Endothelial cell of umbilical vein (primary cell): Measurements from ENCODE around the gene UNC119. TPM values are rescaled to one million over a fixed set of nuclear protein-coding genes. Genes with fewer than 3 reads are reported as not detected.
A peak's percentile ranks its signal among the peaks of the same experiment; 100 is the strongest.
"Not testable (repeated sequence)": the region's sequence is repeated elsewhere in the genome, so short reads cannot be mapped to it uniquely, and the experiment has no call there.

Source experiments
- BruUV-seq: library from RNA; stranded (reverse); fragments of 400-500 nt; replicated peaks from 2 replicates; lab custom pipeline; 2021; lab: Mats Ljungman, UMichigan
- CTCF ChIA-PET: fragments of 300-600, 350-600 bp; sonication (Branson Sonifier 250); formaldehyde crosslinking; loops from one replicate; lab custom pipeline; 2021; ENCODE audit warnings: antibody characterized with exemption, inconsistent platforms; lab: Charles Lee
- POLR2A ChIA-PET: fragments of 300-600, 350-600 bp; sonication (Branson Sonifier 250); formaldehyde crosslinking; loops from one replicate; lab custom pipeline; 2021; ENCODE audit warnings: antibody characterized with exemption, inconsistent platforms; lab: Charles Lee
- DNase-seq: peaks from one replicate; pipeline ENCODE4 v3.0.0-alpha.2; 2011; ENCODE audit warnings: low read depth, low spot score
- FAIRE-seq: peaks from 2 replicates; lab custom pipeline; 2011; peaks lifted over from hg19 to GRCh38; lab: Jason Lieb, UNC
- H2AFZ ChIP-seq: 2 replicates; pipeline ENCODE4 v1.6.0; 2012; ENCODE audit warnings: low read depth, low read length, control low read depth, inconsistent platforms
- H3K27ac ChIP-seq: 2 replicates; pipeline ENCODE4 v1.5.1; 2011; ENCODE audit warnings: low read depth, mild to moderate bottlenecking, control low read depth, low read length, moderate library complexity; ENCODE audit not compliant: insufficient read depth
- H3K27me3 ChIP-seq, 2 experiments: 2 replicates each; pipeline versions ENCODE4 v1.6.0 to v1.6.1; 2011; ENCODE audit warnings: low read length in 2 of 2, mixed read lengths in 1 of 2; ENCODE audit not compliant: control insufficient read depth in 2 of 2, insufficient read depth in 2 of 2
- H3K36me3 ChIP-seq, 2 experiments: 2 replicates in 1 of 2; 3 replicates in 1 of 2; pipeline ENCODE4 v1.5.1; 2011; ENCODE audit warnings: low read length in 2 of 2, mild to moderate bottlenecking in 1 of 2, moderate library complexity in 1 of 2; ENCODE audit not compliant: control insufficient read depth in 2 of 2, insufficient read depth in 2 of 2; ENCODE audit errors: extremely low read depth in 1 of 2
- H3K4me1 ChIP-seq: 3 replicates; pipeline ENCODE4 v1.5.1; 2011; ENCODE audit warnings: mild to moderate bottlenecking, low read length; ENCODE audit not compliant: control insufficient read depth, insufficient read depth; ENCODE audit errors: extremely low read depth
- H3K4me2 ChIP-seq: 2 replicates; pipeline ENCODE4 v1.6.1; 2011; ENCODE audit warnings: low read length, control low read depth, mixed read lengths; ENCODE audit not compliant: insufficient read depth
- H3K4me3 ChIP-seq, 3 experiments: fragments of 200-600 bp in 1 of 3; sonication (generic), shearing (Covaris generic) in 1 of 3; replicated peaks in 1 of 3; 2 replicates each; pipeline ENCODE4 v1.5.1; 2011 to 2016; ENCODE audit warnings: control low read depth in 3 of 3, low read length in 3 of 3, mild to moderate bottlenecking in 2 of 3, inconsistent platforms in 1 of 3, low read depth in 1 of 3, moderate library complexity in 1 of 3; ENCODE audit not compliant: insufficient read depth in 1 of 3
- H3K79me2 ChIP-seq: 2 replicates; pipeline ENCODE4 v1.6.0; 2012; ENCODE audit warnings: low read length, inconsistent platforms; ENCODE audit not compliant: control insufficient read depth, insufficient read depth
- H3K9ac ChIP-seq: replicated peaks from 2 replicates; pipeline ENCODE3; 2011; ENCODE audit warnings: low read length, control low read depth; ENCODE audit not compliant: insufficient read depth; ENCODE audit errors: extremely low read depth
- H3K9me1 ChIP-seq: replicated peaks from 3 replicates; pipeline ENCODE4 v1.6.0; 2011; ENCODE audit warnings: mild to moderate bottlenecking, low read length; ENCODE audit not compliant: control insufficient read depth, insufficient read depth; ENCODE audit errors: extremely low read depth
- H3K9me3 ChIP-seq: replicated peaks from 2 replicates; pipeline ENCODE4 v1.5.1; 2012; ENCODE audit warnings: low read length, inconsistent platforms; ENCODE audit not compliant: control insufficient read depth, insufficient read depth
- H4K20me1 ChIP-seq: replicated peaks from 2 replicates; pipeline ENCODE3; 2011; ENCODE audit warnings: mild to moderate bottlenecking, low read length; ENCODE audit not compliant: control insufficient read depth, insufficient read depth; ENCODE audit errors: extremely low read depth
- EZH2 ChIP-seq: IDR thresholded peaks from 2 replicates; pipeline ENCODE4 v1.6.1; 2012; ENCODE audit warnings: borderline replicate concordance, low read depth, mild to moderate bottlenecking, moderate library complexity, low read length, inconsistent platforms; ENCODE audit not compliant: severe bottlenecking
- FOS ChIP-seq: IDR thresholded peaks from 2 replicates; pipeline ENCODE4 v1.6.1; 2011; ENCODE audit warnings: mild to moderate bottlenecking, low read length, moderate library complexity, borderline replicate concordance; ENCODE audit not compliant: insufficient read depth
- GATA2 ChIP-seq: IDR thresholded peaks from 2 replicates; pipeline ENCODE4 v1.7.0; 2011; ENCODE audit warnings: low read depth, mild to moderate bottlenecking, moderate library complexity, mixed read lengths, low read length; ENCODE audit not compliant: insufficient read length, insufficient read depth
- JUN ChIP-seq: IDR thresholded peaks from 2 replicates; pipeline ENCODE4 v1.6.1; 2011; ENCODE audit warnings: borderline replicate concordance, low read depth; ENCODE audit not compliant: insufficient read length, insufficient read depth
- MYC ChIP-seq: IDR thresholded peaks from one replicate; pipeline ENCODE4 v1.6.1; 2011; ENCODE audit warnings: mild to moderate bottlenecking, low read depth, low read length
- POLR2A ChIP-seq: IDR thresholded peaks from 2 replicates; pipeline ENCODE4 v1.6.1; 2012; ENCODE audit warnings: low read depth, mild to moderate bottlenecking, control low read depth, low read length
- POLR2AphosphoS5 ChIP-seq: IDR thresholded peaks from 2 replicates; pipeline ENCODE4 v1.6.1; 2012; ENCODE audit warnings: low read depth, mild to moderate bottlenecking, control low read depth, low read length, moderate library complexity; ENCODE audit not compliant: insufficient read depth
- dilution Hi-C: fragments of 300-500 bp; cut with MboI; formaldehyde crosslinking; loops from one replicate; pipeline ENCODE4 v1.15.0; 2019; ENCODE audit warnings: low sequenced_read_pairs; ENCODE audit not compliant: extremely low pct_ligation_motif_present
- intact Hi-C: fragments of 100-400 bp; cut with micrococcal nuclease; formaldehyde crosslinking; loops from one replicate; pipeline ENCODE4 v1.10.0; 2022
- polyA plus RNA-seq, 4 experiments: library from polyadenylated mRNA; depleted of rRNA in 3 of 4; stranded (reverse) in 3 of 4; unstranded in 1 of 4; fragments of >200 nt; gene quantifications; 2 replicates each; pipeline versions ENCODE4 v1.2.1 to v1.2.3, GENCODE V29; 2011 to 2012; ENCODE audit warnings: missing spikeins in 1 of 4
- total RNA-seq: library from RNA; stranded (reverse); gene quantifications from 2 replicates; pipeline ENCODE4 v1.2.3, GENCODE V29; 2021
- TF ChIP-seq, protein P1 (sequence below): IDR thresholded peaks from 2 replicates; pipeline ENCODE4 v1.6.1; 2011; ENCODE audit not compliant: insufficient read depth, insufficient read length
- TF ChIP-seq, protein P2 (sequence below), 2 donors: IDR thresholded peaks; 1 replicate in 1 of 2; 2 replicates in 1 of 2; pipeline ENCODE4 v1.5.1; 2011; ENCODE audit warnings: low read length in 2 of 2, mild to moderate bottlenecking in 2 of 2, moderate library complexity in 2 of 2, control low read depth in 1 of 2, inconsistent platforms in 1 of 2, low read depth in 1 of 2; ENCODE audit not compliant: insufficient read depth in 1 of 2; ENCODE audit errors: extremely low read depth in 1 of 2

UNC119 gene
- total and polyA plus RNA-seq, 2 donors (not counting 3 experiments of a cell fraction or from before 2014, with no cell fraction given) = 26.3 to 67.8 TPM

DNA sequence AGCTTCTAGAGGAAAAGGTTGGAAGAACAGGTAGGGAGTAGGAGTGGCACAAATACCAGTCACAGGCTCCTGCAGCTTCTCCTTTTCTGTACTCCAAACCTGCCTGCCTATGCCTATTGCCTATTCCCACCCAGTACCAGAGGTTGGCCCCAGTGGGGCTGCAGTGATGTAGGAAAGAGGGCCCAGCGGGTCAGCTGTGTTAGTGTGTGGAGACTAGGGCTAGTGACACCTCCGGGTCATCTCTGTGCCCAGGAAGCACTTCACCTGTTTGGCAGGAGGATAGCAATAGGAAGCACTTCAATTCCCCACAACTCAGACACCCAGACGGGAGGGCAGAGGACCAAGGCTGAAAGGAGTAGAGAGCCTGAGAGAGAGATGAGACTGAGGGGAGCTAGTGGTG lies 23.6 kb upstream of the UNC119 start:
- H3K27me3 ChIP-seq, POLR2A ChIA-PET, H3K4me1 ChIP-seq, H3K4me2 ChIP-seq, CTCF ChIA-PET, BruUV-seq, H3K36me3 ChIP-seq, H3K9me3 ChIP-seq, H3K79me2 ChIP-seq, H3K4me3 ChIP-seq, H3K27ac ChIP-seq, H2AFZ ChIP-seq, H3K9me1 ChIP-seq, H4K20me1 ChIP-seq, DNase-seq, dilution Hi-C loops, H3K9ac ChIP-seq: not testable (repeated sequence)
- FAIRE-seq = peak; percentile 77
- intact Hi-C loops = loop anchor here (2.0 kb wide), 1 partner anchor 23 kb away; the partner anchor contains the start of gene SPAG5

DNA sequence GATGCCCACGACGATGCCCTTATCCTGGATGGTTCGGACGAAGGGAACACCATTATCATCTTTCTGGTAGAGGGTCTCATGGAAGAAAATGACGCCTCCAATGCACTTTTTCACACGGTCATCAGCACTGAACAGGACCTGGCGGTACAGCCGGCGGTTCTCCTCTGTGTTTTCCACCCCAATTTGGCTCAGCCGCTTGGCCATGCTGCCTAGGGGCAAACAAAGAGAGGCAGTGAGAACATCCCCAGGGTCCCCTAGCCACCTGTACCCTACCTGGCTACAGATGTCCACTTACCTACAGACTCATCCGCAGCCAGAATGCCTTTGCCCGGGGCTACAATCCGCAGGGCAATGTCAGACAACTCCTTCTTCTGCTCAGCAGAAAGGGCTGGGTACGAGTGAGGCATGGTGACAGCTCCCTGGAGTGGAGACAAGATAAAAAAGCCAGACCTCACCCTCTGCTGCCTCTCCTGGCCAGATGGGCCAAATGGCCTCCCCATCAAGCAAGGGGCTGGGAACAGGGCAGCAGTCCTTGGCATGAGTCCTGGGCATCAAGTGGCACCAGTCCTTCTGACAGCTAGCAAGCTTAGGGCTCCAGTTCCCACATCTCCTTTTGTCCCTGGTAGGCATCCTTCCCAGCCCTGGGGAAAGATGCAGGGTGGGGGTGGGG lies 22.8 kb upstream of the UNC119 start:
- dilution Hi-C loops = no loop called here
- no peak for FAIRE-seq
- intact Hi-C loops = no loop called here

More for the DNA sequence above, 22.8 kb upstream of the UNC119 start:
- POLR2A ChIA-PET = interaction anchor here (0.5 kb wide), 1 partner anchor 292 kb away, joined by 5 read pairs; no protein-coding TSS in a partner anchor
- no peak for DNase-seq
- H3K9me3 ChIP-seq = no peaks in the 10 kb centered on the region
- H3K27me3 ChIP-seq = no peaks in the 10 kb centered on the region
- CTCF ChIA-PET = no interaction called here
- H3K4me1 ChIP-seq = peaks cover 10% of the 10 kb centered on the region
- H4K20me1 ChIP-seq = no peaks in the 10 kb centered on the region
- no peak overlapping the region for H3K4me3 ChIP-seq
- H3K27ac ChIP-seq = no peak overlapping the region
- H3K79me2 ChIP-seq = peaks cover 6% of the 10 kb centered on the region
- H3K9ac ChIP-seq = no peak overlapping the region
- no peak overlapping the region for H3K4me2 ChIP-seq
- no peak for TF ChIP-seq JUN
- TF ChIP-seq, protein P1, sequence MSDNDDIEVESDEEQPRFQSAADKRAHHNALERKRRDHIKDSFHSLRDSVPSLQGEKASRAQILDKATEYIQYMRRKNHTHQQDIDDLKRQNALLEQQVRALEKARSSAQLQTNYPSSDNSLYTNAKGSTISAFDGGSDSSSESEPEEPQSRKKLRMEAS = no peak
- TF ChIP-seq FOS = no peak
- TF ChIP-seq POLR2A = no peak
- TF ChIP-seq, protein P2, sequence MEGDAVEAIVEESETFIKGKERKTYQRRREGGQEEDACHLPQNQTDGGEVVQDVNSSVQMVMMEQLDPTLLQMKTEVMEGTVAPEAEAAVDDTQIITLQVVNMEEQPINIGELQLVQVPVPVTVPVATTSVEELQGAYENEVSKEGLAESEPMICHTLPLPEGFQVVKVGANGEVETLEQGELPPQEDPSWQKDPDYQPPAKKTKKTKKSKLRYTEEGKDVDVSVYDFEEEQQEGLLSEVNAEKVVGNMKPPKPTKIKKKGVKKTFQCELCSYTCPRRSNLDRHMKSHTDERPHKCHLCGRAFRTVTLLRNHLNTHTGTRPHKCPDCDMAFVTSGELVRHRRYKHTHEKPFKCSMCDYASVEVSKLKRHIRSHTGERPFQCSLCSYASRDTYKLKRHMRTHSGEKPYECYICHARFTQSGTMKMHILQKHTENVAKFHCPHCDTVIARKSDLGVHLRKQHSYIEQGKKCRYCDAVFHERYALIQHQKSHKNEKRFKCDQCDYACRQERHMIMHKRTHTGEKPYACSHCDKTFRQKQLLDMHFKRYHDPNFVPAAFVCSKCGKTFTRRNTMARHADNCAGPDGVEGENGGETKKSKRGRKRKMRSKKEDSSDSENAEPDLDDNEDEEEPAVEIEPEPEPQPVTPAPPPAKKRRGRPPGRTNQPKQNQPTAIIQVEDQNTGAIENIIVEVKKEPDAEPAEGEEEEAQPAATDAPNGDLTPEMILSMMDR (IDR thresholded peaks at IDR 0.05; ENCODE audit: extremely low read depth in 1 of 2, insufficient read depth in 1 of 2, low read depth in 1 of 2, low read length in 2 of 2) = no peak
- TF ChIP-seq GATA2 = no peak
- no peak for TF ChIP-seq MYC
- TF ChIP-seq EZH2 = no peak
- no peak for TF ChIP-seq POLR2AphosphoS5
- BruUV-seq = no TSS peak
- no peak overlapping the region for H2AFZ ChIP-seq
- peaks cover 5 to 6% of the 10 kb centered on the region in 2 experiments for H3K36me3 ChIP-seq
- no peaks in the 10 kb centered on the region for H3K9me1 ChIP-seq
